Ecto neural progenitor cell (in vitro differentiated cells): ENCODE results near the gene ZNF407.

Experiments used
- DNase-seq: peaks from one replicate; pipeline ENCODE4 v3.0.0-alpha.2; 2018; ENCODE audit warnings: low spot score

ZNF407 gene

GRCh38 chr18:75010689-75011088 lies 413.0 kb downstream of the ZNF407 start:
- no peak for DNase-seq

- no peak for DNase-seq
Observed at GRCh38 chr18:75016025-75016717, 418.5 kb downstream of the ZNF407 start.

GRCh38 chr18:75023473-75023872 lies 425.8 kb downstream of the ZNF407 start:
- no peak for DNase-seq

- no peak for DNase-seq
Observed at GRCh38 chr18:75024871-75025270, 427.2 kb downstream of the ZNF407 start.

- no peak for DNase-seq
Observed at GRCh38 chr18:75025573-75025972, 427.9 kb downstream of the ZNF407 start.

- no peak for DNase-seq
Observed at GRCh38 chr18:75029481-75029880, 431.8 kb downstream of the ZNF407 start.

- DNase-seq = no peak
Observed at GRCh38 chr18:75031717-75032317, 434.1 kb downstream of the ZNF407 start.

GRCh38 chr18:75033516-75033915 lies 435.8 kb downstream of the ZNF407 start:
- no peak for DNase-seq

- no peak for DNase-seq
Observed at GRCh38 chr18:75034937-75035336, 437.3 kb downstream of the ZNF407 start.

GRCh38 chr18:75035928-75036327 lies 438.3 kb downstream of the ZNF407 start:
- no peak for DNase-seq

GRCh38 chr18:75036917-75037688 lies 439.4 kb downstream of the ZNF407 start:
- DNase-seq = no peak

- DNase-seq = no peak
Observed at GRCh38 chr18:75037689-75037955, 440.0 kb downstream of the ZNF407 start.

GRCh38 chr18:75041586-75041985 lies 443.9 kb downstream of the ZNF407 start:
- DNase-seq = no peak

- DNase-seq = no peak
Observed at GRCh38 chr18:75043478-75043877, 445.8 kb downstream of the ZNF407 start.

- DNase-seq = no peak
Observed at GRCh38 chr18:75044296-75044695, 446.6 kb downstream of the ZNF407 start.

- no peak for DNase-seq
Observed at GRCh38 chr18:75044791-75045190, 447.1 kb downstream of the ZNF407 start.

GRCh38 chr18:75045272-75045671 lies 447.6 kb downstream of the ZNF407 start:
- DNase-seq = no peak

GRCh38 chr18:75047240-75047961 lies 449.7 kb downstream of the ZNF407 start:
- no peak for DNase-seq

GRCh38 chr18:75048776-75049454 lies 451.2 kb downstream of the ZNF407 start:
- no peak for DNase-seq

- no peak for DNase-seq
Observed at GRCh38 chr18:75049455-75049789, 451.8 kb downstream of the ZNF407 start.

GRCh38 chr18:75051757-75052156 lies 454.1 kb downstream of the ZNF407 start:
- no peak for DNase-seq

- no peak for DNase-seq
Observed at GRCh38 chr18:75052475-75052874, 454.8 kb downstream of the ZNF407 start.
